Stimulated activated CD4-positive, alpha-beta T cell treated with anti-CD3 and anti-CD28 coated beads, Interleukin-2, amount 100 ng/mL, for 48 hours (primary cell): ENCODE results near the gene MPHOSPH9.
A peak's percentile ranks its signal among the peaks of the same experiment; 100 is the strongest.

ENCODE experiments used
- DNase-seq, 2 donors: peaks; one replicate each; pipeline ENCODE4 v3.0.0-alpha.2; 2020

MPHOSPH9 gene, protein sequence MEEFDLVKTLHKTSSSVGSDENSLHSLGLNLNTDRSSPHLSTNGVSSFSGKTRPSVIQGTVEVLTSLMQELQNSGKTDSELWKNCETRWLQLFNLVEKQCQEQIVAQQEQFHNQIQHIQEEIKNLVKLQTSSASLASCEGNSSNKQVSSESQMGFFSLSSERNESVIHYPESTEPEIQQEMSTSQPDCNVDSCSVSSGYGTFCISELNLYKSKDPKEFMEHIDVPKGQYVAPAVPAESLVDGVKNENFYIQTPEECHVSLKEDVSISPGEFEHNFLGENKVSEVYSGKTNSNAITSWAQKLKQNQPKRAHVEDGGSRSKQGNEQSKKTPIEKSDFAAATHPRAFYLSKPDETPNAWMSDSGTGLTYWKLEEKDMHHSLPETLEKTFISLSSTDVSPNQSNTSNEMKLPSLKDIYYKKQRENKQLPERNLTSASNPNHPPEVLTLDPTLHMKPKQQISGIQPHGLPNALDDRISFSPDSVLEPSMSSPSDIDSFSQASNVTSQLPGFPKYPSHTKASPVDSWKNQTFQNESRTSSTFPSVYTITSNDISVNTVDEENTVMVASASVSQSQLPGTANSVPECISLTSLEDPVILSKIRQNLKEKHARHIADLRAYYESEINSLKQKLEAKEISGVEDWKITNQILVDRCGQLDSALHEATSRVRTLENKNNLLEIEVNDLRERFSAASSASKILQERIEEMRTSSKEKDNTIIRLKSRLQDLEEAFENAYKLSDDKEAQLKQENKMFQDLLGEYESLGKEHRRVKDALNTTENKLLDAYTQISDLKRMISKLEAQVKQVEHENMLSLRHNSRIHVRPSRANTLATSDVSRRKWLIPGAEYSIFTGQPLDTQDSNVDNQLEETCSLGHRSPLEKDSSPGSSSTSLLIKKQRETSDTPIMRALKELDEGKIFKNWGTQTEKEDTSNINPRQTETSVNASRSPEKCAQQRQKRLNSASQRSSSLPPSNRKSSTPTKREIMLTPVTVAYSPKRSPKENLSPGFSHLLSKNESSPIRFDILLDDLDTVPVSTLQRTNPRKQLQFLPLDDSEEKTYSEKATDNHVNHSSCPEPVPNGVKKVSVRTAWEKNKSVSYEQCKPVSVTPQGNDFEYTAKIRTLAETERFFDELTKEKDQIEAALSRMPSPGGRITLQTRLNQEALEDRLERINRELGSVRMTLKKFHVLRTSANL

GRCh38 chr12:123232807-123233504 lies at the start of gene MPHOSPH9, which contains the start of gene MTRFR:
MPHOSPH9 (minus strand) TSS chr12:123233141; CDS start chr12:123230364, 2,777 bp downstream.
MTRFR (plus strand) TSS chr12:123233436; CDS start chr12:123253675, 20,239 bp downstream.
- peak; percentile 92 to 96 for DNase-seq

GRCh38 chr12:123282111-123282510 lies 49.2 kb upstream of the MPHOSPH9 start:
- DNase-seq: no peak

- no peak for DNase-seq
These were observed 48.0 kb upstream of the MPHOSPH9 start for GRCh38 chr12:123280971-123281370.

DNA sequence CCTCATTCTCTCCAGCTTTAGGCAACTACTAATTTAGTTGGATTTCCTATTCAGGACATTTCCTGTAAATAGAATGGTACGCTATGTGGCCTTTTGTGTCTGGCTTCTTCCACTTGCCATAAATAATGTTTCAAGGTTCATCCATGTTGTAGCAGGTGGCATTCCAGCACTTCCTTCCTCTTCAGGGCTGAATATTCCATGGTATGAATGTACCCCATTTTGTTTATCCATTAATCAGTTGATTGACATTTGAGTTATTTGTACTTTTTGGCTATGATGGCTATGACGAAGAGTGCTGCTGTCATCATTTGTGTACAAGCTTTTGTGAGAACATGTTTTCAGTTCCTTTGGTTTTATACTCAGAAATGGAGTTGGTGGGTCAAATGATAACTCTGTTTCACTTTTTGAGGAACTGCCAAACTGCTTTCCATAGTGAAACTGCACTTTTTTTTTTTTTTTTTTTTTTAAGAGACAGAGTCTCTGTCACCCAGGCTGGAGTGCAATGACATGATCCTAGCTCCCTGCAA lies 45.2 kb upstream of the MPHOSPH9 start:
- no peak for DNase-seq

DNA sequence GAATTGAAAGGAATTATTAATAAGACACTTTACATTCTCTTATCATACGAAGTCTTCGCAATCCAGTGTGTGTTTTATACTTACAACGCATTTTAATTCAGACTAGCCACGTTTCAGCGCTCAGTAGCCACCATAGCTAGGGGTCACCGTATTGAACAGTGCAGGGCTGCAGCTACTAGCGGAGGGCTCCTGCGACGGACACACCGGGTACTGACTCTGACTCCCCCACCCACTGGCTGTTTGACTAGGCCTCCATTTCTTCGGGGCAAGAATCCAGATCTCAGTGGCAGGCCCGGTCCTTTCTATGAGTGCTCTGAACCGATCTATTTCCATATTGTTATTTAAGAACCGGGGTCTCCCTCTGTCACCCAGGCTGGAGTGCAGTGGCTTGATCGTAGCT lies 40.2 kb upstream of the MPHOSPH9 start:
- no peak for DNase-seq

DNA sequence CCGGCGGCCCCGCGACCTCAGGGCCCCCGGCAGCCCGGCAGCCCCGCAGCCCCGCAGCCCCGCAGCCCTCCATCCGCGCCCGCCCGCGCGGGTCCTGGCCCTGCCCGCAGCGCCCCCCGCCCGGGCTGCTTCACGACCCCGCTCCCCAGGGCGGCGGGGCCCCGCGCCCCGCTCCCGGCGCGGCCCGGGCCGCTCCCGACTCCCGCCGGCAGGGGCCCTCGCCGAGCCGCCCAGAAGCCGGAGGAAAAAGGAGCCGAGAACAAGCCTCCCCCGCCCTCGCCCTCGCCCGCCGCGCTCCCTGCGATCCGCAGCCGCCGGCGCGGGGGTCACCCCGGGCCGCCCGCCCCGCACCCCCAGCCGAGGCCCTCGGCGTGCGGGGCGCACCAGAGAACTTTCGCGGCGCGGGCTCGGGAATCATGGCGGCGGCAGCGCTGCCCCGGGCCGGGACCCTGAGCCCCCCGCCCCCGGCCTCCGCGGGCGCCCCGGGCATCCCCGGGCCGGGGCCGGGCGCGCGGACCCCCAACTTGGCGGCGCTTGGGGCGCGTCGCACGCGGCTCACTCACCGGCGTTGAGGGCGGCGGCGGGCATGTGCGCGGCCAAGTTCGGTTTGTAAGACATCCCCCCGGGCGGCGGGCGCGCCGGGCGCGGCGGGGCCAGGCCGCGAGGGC lies 38.2 kb upstream of the MPHOSPH9 start:
- DNase-seq: peak; percentile 70 to 74

DNA sequence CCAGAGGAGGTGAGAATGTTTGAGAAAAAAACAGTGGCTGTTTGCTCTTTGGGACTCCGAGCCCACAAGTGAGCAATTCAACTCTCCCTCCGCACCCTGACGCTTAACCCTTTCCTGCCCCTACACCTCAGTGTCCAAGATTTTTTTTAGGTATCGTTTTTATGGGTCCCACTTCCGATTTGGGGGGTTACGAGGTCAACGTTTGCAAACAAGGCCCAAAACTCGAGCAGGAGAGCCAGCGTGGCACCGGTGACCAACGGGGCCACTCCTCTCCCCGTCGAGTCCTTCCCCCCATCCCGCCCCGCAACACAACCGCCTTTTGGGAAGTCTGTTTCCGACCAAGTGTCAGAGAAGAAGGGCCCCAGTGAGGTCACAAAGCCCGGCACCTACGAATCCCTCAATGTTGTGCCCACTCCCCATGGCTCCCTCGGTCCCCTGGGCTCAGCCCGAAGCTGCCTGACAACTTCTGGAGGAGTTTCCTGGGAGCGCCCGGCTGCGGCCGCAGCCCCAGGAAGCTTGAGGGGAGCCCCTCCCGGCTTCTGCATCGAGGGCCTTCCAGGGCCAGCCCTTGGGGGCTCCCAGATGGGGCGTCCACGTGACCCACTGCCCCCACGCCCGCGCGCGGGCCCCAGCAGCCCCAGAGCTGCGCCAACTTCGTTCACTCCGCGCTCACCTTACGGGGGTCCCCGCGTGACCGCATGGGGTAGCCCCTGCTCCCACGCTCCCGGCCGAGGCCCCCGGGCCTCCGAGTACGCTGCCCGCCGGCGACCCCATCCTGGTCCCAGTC lies 37.5 kb upstream of the MPHOSPH9 start:
- DNase-seq: no peak

DNA sequence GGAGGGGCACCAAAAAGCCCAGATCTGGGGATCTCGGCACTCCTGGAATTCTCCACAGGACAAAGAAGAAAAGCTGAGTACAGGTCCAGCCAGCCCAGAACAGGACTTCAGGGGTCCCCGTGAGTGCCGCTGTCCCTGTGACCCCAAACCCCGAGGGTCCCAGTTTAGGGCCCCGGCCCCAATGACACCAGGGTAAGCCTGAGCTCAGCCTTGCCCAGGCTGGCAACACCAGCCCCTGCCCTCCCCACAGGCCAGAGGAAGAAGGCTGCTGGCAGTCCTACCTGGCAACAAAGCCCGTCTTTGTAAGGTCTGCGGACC lies 36.9 kb upstream of the MPHOSPH9 start:
- DNase-seq: no peak

DNA sequence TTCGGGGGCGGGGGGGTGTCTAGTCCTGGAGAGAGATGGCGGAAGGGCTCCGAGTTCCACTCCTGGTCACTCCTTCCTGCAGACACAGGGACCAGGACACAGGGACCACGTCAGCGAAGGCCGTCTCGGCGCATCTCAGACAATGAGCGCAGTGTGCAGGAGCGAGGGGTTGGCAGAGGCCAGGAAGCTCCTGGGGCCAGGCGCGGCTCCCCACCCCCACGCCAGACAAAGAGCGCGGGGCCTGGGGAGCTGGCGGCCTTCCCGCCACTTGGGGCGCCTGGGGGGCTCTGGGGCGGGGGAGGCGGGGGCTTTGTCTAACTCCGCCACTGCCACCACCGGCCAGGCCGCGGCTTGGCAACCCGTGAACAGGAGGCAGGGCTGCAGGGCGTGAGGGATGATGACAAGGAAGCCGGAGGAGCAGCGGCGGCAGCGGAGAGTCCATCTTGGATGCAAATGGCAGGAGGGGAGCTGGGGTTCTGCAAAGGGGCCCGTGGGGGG lies 36.5 kb upstream of the MPHOSPH9 start:
- peak in 1 of 2 donors; percentile 40 for DNase-seq

DNA sequence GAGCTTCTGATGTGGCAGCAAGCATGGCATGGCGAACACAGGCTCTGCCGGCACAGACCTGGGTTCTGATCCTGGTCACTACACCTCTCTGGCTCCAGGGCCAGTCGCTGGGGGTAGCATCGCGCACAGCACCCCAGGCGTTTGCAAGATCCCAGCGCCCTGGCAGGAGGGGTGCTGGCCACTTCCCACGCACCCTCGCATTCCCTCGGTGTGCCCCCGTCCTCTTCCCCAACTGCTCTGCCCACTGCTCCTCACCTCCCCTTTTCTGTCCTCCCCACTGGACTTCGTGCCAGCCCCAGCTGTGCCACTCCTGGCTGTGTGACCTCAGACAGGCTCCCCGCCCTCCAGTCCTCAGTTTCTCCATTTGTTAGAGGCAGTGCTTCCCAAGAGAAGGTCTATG lies 35.9 kb upstream of the MPHOSPH9 start:
- DNase-seq: no peak

DNA sequence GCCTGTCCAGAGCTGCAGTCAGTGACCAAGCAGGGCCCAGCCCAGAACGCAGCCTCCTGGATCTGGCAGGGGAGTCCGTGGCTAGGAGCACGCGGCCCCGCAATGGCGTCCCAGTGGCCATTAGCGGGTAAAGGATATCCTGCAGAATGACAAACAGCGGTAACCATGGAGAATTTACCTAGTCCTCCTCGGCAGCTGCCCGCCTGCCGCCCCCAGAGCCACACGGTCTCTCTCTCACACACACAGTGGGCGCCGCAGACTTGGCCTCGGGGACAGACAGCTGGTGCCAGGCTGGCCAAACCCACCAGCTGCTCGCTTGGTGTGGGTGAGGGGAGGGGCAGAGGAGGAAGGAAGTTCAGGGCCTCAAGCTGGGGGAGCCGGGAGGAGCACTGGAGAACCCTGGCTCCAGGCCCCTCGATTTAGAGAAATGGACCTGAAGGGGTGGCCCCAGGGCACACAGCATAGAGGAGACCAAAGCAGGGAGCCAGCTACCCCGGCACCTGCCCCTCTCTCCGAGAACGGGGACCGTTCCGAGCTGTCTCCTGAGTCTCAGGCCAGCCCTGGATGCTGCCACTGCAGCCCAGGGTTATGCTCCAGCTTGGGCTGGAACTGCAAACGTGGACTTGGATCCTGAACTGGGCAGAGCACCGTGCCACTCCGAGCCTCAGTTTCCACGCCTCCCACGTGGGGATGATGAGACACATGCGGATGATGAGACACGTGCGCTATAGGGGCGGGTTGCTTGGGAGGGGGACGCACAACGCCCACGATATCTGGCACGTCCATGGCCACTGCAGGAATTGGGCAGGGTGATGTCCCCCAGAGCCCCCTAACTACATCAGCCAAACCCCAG lies 35.3 kb upstream of the MPHOSPH9 start:
- DNase-seq: no peak

DNA sequence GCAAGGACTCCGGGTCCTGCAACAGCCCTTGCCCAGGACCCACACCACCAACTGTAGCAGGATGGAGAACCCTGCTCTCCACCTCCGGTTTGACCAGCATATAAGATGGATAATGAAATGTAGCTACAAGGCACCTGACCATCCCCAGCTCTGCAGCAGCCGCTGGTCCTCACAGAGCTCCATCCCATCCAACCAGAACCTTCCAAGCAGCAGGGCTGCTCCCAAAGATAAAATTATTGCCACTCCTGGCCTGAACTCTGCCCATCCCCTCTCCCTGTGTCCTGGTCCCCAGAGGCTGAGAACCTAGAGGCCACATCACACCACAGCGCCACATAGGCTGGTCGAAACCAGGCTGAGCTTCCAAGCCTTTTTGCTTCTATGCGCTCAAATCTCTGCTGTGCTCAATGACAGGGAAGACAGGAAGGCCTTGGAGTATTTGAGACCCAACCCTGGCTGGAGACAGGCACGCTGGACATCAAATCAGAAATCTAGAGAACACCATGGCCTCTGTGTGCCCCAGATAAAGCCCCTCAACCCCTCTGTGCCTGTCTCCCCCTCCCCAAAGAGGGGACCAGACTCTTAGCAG lies 34.5 kb upstream of the MPHOSPH9 start:
- no peak for DNase-seq

GRCh38 chr12:123266679-123267277 lies 33.8 kb upstream of the MPHOSPH9 start:
- DNase-seq: no peak

- no peak for DNase-seq
These were observed 33.1 kb upstream of the MPHOSPH9 start for GRCh38 chr12:123265851-123266678.

DNA sequence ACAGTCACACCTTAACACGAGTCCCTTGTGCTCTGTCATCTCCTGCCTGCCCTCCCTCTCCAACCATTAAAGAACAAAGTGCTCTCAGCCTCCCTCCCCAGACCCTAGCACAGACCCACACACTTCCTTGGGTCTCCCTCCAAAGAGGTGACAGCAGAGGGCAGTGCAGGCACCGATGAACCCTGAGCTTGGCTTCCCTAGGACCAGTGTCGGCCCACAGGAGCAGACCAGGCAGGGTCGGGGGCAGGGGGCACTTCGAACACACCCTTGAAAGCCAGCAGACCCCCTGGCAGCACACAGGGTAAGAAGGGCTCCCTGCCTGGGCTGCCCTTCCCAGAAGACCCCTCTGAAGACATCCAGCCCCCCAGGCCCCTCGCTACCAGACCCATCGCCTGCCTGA lies 31.7 kb upstream of the MPHOSPH9 start:
- DNase-seq: no peak

DNA sequence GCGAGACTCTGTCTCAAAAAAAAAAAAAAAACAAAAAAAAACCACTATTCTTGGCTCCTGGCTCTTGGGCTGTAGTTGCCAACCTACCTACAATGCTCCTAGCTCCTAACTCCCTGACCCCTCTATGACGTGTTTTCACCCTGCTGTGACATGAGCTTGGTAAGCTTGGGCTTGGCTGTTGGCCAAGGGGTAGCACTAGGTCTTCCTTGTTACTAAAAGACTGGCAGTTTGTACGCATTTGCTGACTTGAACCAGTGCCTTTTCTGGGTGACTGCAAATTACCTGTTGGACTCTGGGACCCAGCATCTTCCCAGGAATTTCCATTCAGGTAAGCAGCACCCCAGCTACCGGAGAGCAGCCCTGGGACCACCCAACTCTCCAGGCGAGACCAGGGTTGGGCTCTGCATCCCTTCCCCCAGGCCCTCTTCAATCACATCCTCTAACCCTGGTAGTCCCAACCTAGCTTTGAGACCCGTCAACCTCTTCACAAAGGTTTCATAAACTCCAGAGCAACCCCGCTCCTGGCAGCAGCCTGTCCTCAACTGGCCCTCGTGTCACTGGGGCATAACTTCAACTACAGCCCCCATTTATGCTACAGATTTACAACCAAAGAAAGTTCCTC lies 30.4 kb upstream of the MPHOSPH9 start:
- DNase-seq: no peak

GRCh38 chr12:123261196-123261595 lies 28.3 kb upstream of the MPHOSPH9 start:
- DNase-seq: no peak

DNA sequence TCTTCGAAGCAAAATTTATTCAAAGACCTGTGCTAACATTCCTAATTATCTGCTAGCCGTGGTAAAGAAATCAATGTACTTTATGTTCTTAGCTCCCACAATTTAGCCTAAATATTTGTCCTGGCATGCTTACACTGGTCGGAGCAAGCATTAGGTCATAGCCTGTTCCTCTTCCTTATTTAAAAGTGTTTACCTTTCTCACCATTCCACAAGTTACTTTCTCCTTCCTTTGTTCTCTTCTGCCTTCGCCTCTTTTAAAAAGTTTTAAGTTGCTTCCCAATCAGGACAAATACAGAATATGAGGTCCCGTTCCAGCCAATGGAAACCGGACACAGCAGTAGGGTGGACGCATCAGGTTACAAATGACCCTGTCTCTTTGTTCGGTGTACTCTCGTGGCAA lies 27.1 kb upstream of the MPHOSPH9 start:
- no peak for DNase-seq
